ENCODE measurements around the gene PGM5. TPM values are rescaled to one million over a fixed set of nuclear protein-coding genes. Genes with fewer than 3 reads are reported as not detected.
A peak's percentile ranks its signal among the peaks of the same experiment; 100 is the strongest.

Gene PGM5
- total and polyA plus RNA-seq, 3 donors from 2014 or later = 9.3 to 19.4 (median 10.4) TPM

DNA sequence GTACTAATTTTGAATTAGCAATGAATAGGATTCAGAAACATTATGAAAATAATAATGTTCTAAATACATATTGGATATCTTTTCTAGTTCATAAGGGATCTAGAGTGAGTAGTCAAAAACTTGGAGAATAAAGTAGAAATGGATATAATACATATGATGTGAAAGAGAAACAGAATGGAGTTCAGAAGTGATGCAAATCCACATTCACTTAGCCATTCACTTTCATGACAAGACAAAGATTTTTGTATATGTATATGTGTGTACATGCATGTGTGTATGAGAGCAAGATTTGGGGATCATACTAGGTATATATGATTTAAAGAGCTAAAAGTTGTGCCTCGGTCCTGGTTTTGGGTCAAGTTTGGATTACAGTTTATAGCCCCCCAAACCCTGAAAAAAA, 150.1 kb downstream of the PGM5 start:
- Histone ChIP-seq H3K27me3 (no peaks in the 10 kb centered on the region), H3K9me3 (no peaks in the 10 kb centered on the region), H3K4me3 (no peak overlapping the region), H3K27ac (peak overlapping the region in 1 of 2 donors; percentile 20), H3K4me1 (peaks cover 10% of the 10 kb centered on the region), H3K36me3 (ENCODE audit: low read depth, missing control alignments) (no peaks in the 10 kb centered on the region)
- 92 to 94% methylated on average over 1 of the region's 1 CpG for WGBS, 2 donors
- DNase-seq = no peak
- no peak for TF ChIP-seq POLR2A (IDR thresholded peaks at IDR 0.05)
- TF ChIP-seq, protein P1, sequence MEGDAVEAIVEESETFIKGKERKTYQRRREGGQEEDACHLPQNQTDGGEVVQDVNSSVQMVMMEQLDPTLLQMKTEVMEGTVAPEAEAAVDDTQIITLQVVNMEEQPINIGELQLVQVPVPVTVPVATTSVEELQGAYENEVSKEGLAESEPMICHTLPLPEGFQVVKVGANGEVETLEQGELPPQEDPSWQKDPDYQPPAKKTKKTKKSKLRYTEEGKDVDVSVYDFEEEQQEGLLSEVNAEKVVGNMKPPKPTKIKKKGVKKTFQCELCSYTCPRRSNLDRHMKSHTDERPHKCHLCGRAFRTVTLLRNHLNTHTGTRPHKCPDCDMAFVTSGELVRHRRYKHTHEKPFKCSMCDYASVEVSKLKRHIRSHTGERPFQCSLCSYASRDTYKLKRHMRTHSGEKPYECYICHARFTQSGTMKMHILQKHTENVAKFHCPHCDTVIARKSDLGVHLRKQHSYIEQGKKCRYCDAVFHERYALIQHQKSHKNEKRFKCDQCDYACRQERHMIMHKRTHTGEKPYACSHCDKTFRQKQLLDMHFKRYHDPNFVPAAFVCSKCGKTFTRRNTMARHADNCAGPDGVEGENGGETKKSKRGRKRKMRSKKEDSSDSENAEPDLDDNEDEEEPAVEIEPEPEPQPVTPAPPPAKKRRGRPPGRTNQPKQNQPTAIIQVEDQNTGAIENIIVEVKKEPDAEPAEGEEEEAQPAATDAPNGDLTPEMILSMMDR (IDR thresholded peaks at IDR 0.05) = no peak
- intact Hi-C loops (cut with DNase I; ENCODE audit: low total_unique reads) = no loop called here

DNA sequence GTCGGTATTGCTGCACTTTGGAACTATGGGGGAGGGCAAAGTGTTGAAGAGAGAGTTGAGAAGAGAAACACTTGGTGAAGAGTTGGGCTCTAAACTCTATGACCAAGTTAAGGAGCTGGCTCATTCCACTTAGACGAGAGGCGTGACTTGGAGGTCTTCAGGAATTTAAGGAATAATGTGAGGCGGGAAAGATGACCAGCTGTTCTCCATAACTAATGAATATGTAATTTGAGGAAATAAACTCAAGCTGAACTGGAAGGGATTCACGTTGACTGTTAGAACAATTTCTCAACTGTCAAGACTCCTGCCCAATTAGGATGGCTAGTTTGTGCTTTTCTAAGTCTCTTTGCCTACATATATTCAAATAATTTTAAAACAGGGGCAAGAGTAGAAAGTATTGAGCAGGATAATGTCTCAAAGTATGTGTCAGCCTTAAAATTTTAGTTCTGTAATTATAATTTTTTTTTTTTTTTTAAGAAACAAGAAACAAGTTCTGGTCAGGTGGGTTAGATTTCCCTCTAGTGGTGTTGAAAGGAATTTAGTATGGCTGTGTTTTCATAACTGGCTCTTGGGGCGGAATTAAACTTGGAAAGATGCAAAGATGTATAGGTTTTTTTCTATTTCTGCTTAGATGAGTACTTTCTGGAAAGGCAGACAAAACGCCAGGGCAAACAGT, 150.9 kb downstream of the PGM5 start:
- intact Hi-C loops (cut with DNase I; ENCODE audit: low total_unique reads) = no loop called here
- no peaks in the 10 kb centered on the region for H3K36me3 ChIP-seq (ENCODE audit: low read depth, missing control alignments)
- H3K4me3 ChIP-seq = no peak overlapping the region
- no peak overlapping the region for H3K27ac ChIP-seq
- H3K9me3 ChIP-seq = no peaks in the 10 kb centered on the region
- TF ChIP-seq, protein P1 (IDR thresholded peaks at IDR 0.05) = peak; percentile 40 to 81 (median 71)
- no peak for TF ChIP-seq POLR2A (IDR thresholded peaks at IDR 0.05)
- no peaks in the 10 kb centered on the region for H3K27me3 ChIP-seq
- 53 to 58% methylated on average over 7 of the region's 7 CpGs for WGBS, 2 donors
- peaks cover 10% of the 10 kb centered on the region for H3K4me1 ChIP-seq
- no peak for DNase-seq

DNA sequence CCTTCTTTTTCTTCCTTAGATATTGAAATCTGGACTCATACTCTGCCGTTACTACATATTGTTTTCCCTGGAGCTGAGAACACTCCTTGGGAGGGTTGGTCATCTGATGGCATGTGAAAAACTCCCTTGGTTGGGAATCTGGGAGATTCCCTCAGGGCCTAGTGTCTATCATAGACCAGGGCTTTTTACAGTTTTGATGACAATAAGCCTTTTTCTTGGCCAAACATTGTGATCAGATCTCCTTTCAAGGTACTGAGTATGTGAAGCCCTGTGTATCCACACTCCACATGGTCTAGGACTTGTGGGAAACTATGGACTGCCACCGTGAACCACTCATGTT, 151.4 kb downstream of the PGM5 start:
- intact Hi-C loops (cut with DNase I; ENCODE audit: low total_unique reads) = no loop called here
- Histone ChIP-seq H3K4me1 (peaks cover 10% of the 10 kb centered on the region), H3K36me3 (ENCODE audit: low read depth, missing control alignments) (no peaks in the 10 kb centered on the region), H3K27me3 (no peaks in the 10 kb centered on the region), H3K4me3 (no peak overlapping the region), H3K27ac (no peak overlapping the region), H3K9me3 (no peaks in the 10 kb centered on the region)
- no peak for DNase-seq
- TF ChIP-seq, protein P1 (IDR thresholded peaks at IDR 0.05) = no peak
- no peak for TF ChIP-seq POLR2A (IDR thresholded peaks at IDR 0.05)
- 54 to 62% methylated on average over 2 of the region's 2 CpGs for WGBS, 2 donors

DNA sequence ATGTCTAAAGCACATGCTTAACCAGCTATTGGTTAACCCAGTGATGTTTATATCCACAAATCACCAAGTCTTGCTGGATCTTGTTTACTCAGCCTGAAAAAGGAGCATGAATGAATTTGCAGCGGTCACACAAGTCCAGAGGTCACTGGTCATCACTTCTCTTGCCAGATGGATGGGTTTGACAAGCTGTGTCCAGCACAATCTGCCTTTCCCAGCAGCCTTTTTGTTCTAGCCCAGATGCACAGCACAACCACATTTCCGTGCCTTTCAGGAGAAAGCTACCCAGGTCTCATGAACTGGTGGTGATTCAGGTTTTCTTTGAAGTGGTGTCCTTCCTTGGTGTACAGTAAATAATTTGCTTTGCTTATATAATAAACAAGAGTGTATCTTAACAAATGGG, 152.1 kb downstream of the PGM5 start:
- DNase-seq = no peak
- Histone ChIP-seq H3K9me3 (no peaks in the 10 kb centered on the region), H3K4me1 (peaks cover 10% of the 10 kb centered on the region), H3K36me3 (ENCODE audit: low read depth, missing control alignments) (no peaks in the 10 kb centered on the region), H3K27ac (no peak overlapping the region), H3K4me3 (no peak overlapping the region), H3K27me3 (no peaks in the 10 kb centered on the region)
- 83 to 94% methylated on average over 2 of the region's 2 CpGs for WGBS, 2 donors
- TF ChIP-seq, protein P1 (IDR thresholded peaks at IDR 0.05) = no peak
- no peak for TF ChIP-seq POLR2A (IDR thresholded peaks at IDR 0.05)
- intact Hi-C loops (cut with DNase I; ENCODE audit: low total_unique reads) = no loop called here

DNA sequence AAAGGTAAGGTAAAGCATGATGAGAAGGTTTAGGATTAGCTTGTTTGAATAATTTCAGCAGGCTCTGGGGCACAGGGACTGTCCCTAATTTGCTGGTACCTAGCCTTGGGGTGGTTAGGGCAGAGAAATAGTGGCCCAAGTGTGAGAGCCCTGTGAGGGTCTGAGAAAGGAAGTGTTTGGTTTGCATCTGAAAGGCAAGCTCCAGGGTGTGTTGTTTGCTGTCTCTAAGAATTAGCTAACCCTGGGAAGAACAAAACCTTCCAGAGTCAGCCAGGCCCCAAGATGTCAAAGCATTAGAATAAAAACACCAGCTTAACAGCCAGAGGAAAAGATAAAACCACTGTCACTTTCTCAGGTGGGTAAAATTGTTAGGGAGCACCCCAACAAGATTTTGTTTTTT, 153.3 kb downstream of the PGM5 start:
- no peak for DNase-seq
- H3K36me3 ChIP-seq (ENCODE audit: low read depth, missing control alignments) = no peaks in the 10 kb centered on the region
- intact Hi-C loops (cut with DNase I; ENCODE audit: low total_unique reads) = no loop called here
- TF ChIP-seq, protein P1 (IDR thresholded peaks at IDR 0.05) = no peak
- TF ChIP-seq POLR2A (IDR thresholded peaks at IDR 0.05) = no peak
- peaks cover 10% of the 10 kb centered on the region for H3K4me1 ChIP-seq
- H3K4me3 ChIP-seq = no peak overlapping the region
- H3K9me3 ChIP-seq = no peaks in the 10 kb centered on the region
- no peak overlapping the region for H3K27ac ChIP-seq
- H3K27me3 ChIP-seq = no peaks in the 10 kb centered on the region
